ENCODE results near the gene ART3. TPM values are rescaled to one million over a fixed set of nuclear protein-coding genes. Genes with fewer than 3 reads are reported as not detected.

Gene ART3
- polyA plus RNA-seq, 1 of the 3 experiments (the other 2 are of a cell fraction) = not detected

GRCh38 chr4:76078033-76078613, 3.6 kb downstream of the ART3 start:
- ChIA-PET CTCF (no interaction called here), POLR2A (no interaction called here)
- H3K79me2 ChIP-seq (ENCODE audit: insufficient read depth) = no peaks in the 10 kb centered on the region
- no peaks in the 10 kb centered on the region for H4K20me1 ChIP-seq (ENCODE audit: insufficient read depth)
- no peaks in the 10 kb centered on the region for H3K9me3 ChIP-seq
- no peaks in the 10 kb centered on the region for H3K36me3 ChIP-seq (replicated peaks in 1 of 2; ENCODE audit: control insufficient read depth in 1 of 2, insufficient read depth in 2 of 2, low read length in 1 of 2)
- H3K27ac ChIP-seq (ENCODE audit: low read depth in 2 of 2, low read length in 1 of 2) = no peak overlapping the region
- H3K4me2 ChIP-seq = no peak overlapping the region
- H3K9me2 ChIP-seq = no peaks in the 10 kb centered on the region
- H3K27me3 ChIP-seq (ENCODE audit: insufficient read depth) = no peaks in the 10 kb centered on the region; the same call in 1 of the 2 replicates
- H3K9ac ChIP-seq = no peak overlapping the region
- 55% methylated on average over 4 of the region's 4 CpGs for WGBS (ENCODE audit: low lambda C conversion rate)
- H3K4me3 ChIP-seq (ENCODE audit: low read depth in 2 of 2, low read length in 1 of 2) = no peak overlapping the region
- no peaks in the 10 kb centered on the region for H3F3A ChIP-seq (replicated peaks; ENCODE audit: insufficient read depth)
- no peak overlapping the region for H2AFZ ChIP-seq (ENCODE audit: low read depth)
- TF ChIP-seq RAD21 (IDR thresholded peaks at IDR 0.05; ENCODE audit: low read length) (no peak), FOXM1 (IDR thresholded peaks at IDR 0.05; ENCODE audit: low read depth) (no peak), MXI1 (IDR thresholded peaks at IDR 0.05; ENCODE audit: low read depth, low read length) (no peak), EZH2phosphoT487 (IDR thresholded peaks at IDR 0.05; ENCODE audit: borderline replicate concordance, low read depth) (no peak), YY1 (IDR thresholded peaks at IDR 0.05; ENCODE audit: low read depth) (no peak), FOSL2 (IDR thresholded peaks at IDR 0.05; ENCODE audit: borderline replicate concordance, low read depth) (no peak), USF2 (IDR thresholded peaks at IDR 0.05; ENCODE audit: borderline replicate concordance, low read depth, low read length) (no peak), RXRA (IDR thresholded peaks at IDR 0.05; ENCODE audit: borderline replicate concordance, low read depth) (no peak)
- TF ChIP-seq, protein P1, sequence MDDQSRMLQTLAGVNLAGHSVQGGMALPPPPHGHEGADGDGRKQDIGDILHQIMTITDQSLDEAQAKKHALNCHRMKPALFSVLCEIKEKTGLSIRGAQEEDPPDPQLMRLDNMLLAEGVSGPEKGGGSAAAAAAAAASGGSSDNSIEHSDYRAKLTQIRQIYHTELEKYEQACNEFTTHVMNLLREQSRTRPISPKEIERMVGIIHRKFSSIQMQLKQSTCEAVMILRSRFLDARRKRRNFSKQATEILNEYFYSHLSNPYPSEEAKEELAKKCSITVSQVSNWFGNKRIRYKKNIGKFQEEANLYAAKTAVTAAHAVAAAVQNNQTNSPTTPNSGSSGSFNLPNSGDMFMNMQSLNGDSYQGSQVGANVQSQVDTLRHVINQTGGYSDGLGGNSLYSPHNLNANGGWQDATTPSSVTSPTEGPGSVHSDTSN (IDR thresholded peaks at IDR 0.05) = no peak
- H3K4me1 ChIP-seq (ENCODE audit: control insufficient read depth in 1 of 2, insufficient read depth in 2 of 2, low read depth in 1 of 2, low read length in 1 of 2) = no peaks in the 10 kb centered on the region
- no peak for DNase-seq

- no peak overlapping the region for H2AFZ ChIP-seq (ENCODE audit: low read depth)
- CTCF ChIA-PET = interaction anchor here (0.6 to 4.7 kb wide), 6 partner anchors 8 to 167 kb away, joined by 3 to 29 read pairs (median 4); no protein-coding TSS in a partner anchor
- POLR2A ChIA-PET = no interaction called here
- H3K9ac ChIP-seq = no peak overlapping the region
- no peak overlapping the region for H3K27ac ChIP-seq (ENCODE audit: low read depth in 2 of 2, low read length in 1 of 2)
- no peaks in the 10 kb centered on the region for H3K9me3 ChIP-seq
- WGBS (ENCODE audit: low lambda C conversion rate) = 70% methylated on average over 3 of the region's 3 CpGs
- no peak for DNase-seq
- H3F3A ChIP-seq (replicated peaks; ENCODE audit: insufficient read depth) = no peaks in the 10 kb centered on the region
- no peaks in the 10 kb centered on the region; the same call in 1 of the 2 replicates for H3K27me3 ChIP-seq (ENCODE audit: insufficient read depth)
- H3K36me3 ChIP-seq (replicated peaks in 1 of 2; ENCODE audit: control insufficient read depth in 1 of 2, insufficient read depth in 2 of 2, low read length in 1 of 2) = no peaks in the 10 kb centered on the region
- H3K4me3 ChIP-seq (ENCODE audit: low read depth in 2 of 2, low read length in 1 of 2) = no peak overlapping the region
- H3K4me2 ChIP-seq = no peak overlapping the region
- no peaks in the 10 kb centered on the region for H4K20me1 ChIP-seq (ENCODE audit: insufficient read depth)
- H3K79me2 ChIP-seq (ENCODE audit: insufficient read depth) = no peaks in the 10 kb centered on the region
- no peaks in the 10 kb centered on the region for H3K9me2 ChIP-seq
- no peaks in the 10 kb centered on the region for H3K4me1 ChIP-seq (ENCODE audit: control insufficient read depth in 1 of 2, insufficient read depth in 2 of 2, low read depth in 1 of 2, low read length in 1 of 2)
- TF ChIP-seq EZH2phosphoT487 (IDR thresholded peaks at IDR 0.05; ENCODE audit: borderline replicate concordance, low read depth) (no peak), FOXM1 (IDR thresholded peaks at IDR 0.05; ENCODE audit: low read depth) (no peak), YY1 (IDR thresholded peaks at IDR 0.05; ENCODE audit: low read depth) (no peak), TAF1 (IDR thresholded peaks at IDR 0.05; ENCODE audit: borderline replicate concordance, low read depth, low read length) (no peak), MAX (IDR thresholded peaks at IDR 0.05; ENCODE audit: low read depth) (no peak), RFX5 (IDR thresholded peaks at IDR 0.05; ENCODE audit: low read length) (no peak), RCOR1 (IDR thresholded peaks at IDR 0.05; ENCODE audit: low read length) (no peak), FOSL2 (IDR thresholded peaks at IDR 0.05; ENCODE audit: borderline replicate concordance, low read depth) (no peak), MXI1 (IDR thresholded peaks at IDR 0.05; ENCODE audit: low read depth, low read length) (no peak), NRF1 (IDR thresholded peaks at IDR 0.05; ENCODE audit: low read depth, low read length) (no peak), GABPA (IDR thresholded peaks at IDR 0.05; ENCODE audit: low read depth) (no peak), ELF1 (IDR thresholded peaks at IDR 0.05) (no peak), GATA2 (CRISPR knock-in tag; IDR thresholded peaks at IDR 0.05) (no peak), SIN3A (IDR thresholded peaks at IDR 0.05; ENCODE audit: borderline replicate concordance, low read depth, low read length) (no peak), CHD2 (IDR thresholded peaks at IDR 0.05; ENCODE audit: low read length, partially characterized antibody) (no peak), FOXJ3 (CRISPR knock-in tag; IDR thresholded peaks at IDR 0.05) (no peak), USF2 (IDR thresholded peaks at IDR 0.05; ENCODE audit: borderline replicate concordance, low read depth, low read length) (no peak)
- TF ChIP-seq, protein P1 (IDR thresholded peaks at IDR 0.05) = no peak
These were observed 9.0 kb downstream of the ART3 start for GRCh38 chr4:76083386-76083988.

All from SK-N-SH (cell line).